D721Med (cell line): ENCODE data around the gene NIPAL1.
A peak's percentile ranks its signal among the peaks of the same experiment; 100 is the strongest.

Source experiments
- DNase-seq: peaks from one replicate; pipeline ENCODE4 v3.0.0; 2011; ENCODE audit warnings: low spot score; ENCODE audit not compliant: insufficient read length
- FAIRE-seq: peaks from 2 replicates; lab custom pipeline; 2011; peaks lifted over from hg19 to GRCh38; lab: Jason Lieb, UNC
- CTCF ChIP-seq: IDR thresholded peaks from 2 replicates; pipeline ENCODE4 v1.5.1; 2012; ENCODE audit warnings: mild to moderate bottlenecking, control low read depth; ENCODE audit not compliant: insufficient read depth; ENCODE audit errors: missing control alignments

The NIPAL1 gene

GRCh38 chr4:48015216-48015615, 1.4 kb upstream of the NIPAL1 start:
- DNase-seq (no peak), FAIRE-seq (no peak)
- TF ChIP-seq CTCF: no peak

GRCh38 chr4:48015678-48016077, 894 bp upstream of the NIPAL1 start:
- TF ChIP-seq CTCF: no peak
- DNase-seq (no peak), FAIRE-seq (no peak)

GRCh38 chr4:48017108-48017571, 568 bp downstream of the NIPAL1 start:
- FAIRE-seq: no peak
- no peak for TF ChIP-seq CTCF

GRCh38 chr4:48018112-48018511, 1.5 kb downstream of the NIPAL1 start:
- TF ChIP-seq CTCF: no peak
- peak; percentile 94 for FAIRE-seq

More at GRCh38 chr4:48017108-48017571, 568 bp downstream of the NIPAL1 start:
- no peak for DNase-seq

GRCh38 chr4:48021100-48021499, 4.5 kb downstream of the NIPAL1 start:
- no peak for DNase-seq
- no peak for TF ChIP-seq CTCF
- FAIRE-seq: no peak

More at GRCh38 chr4:48018112-48018511, 1.5 kb downstream of the NIPAL1 start:
- no peak for DNase-seq

- TF ChIP-seq CTCF: no peak
- no peak for FAIRE-seq
- no peak for DNase-seq
Measured at GRCh38 chr4:48022192-48022799, 5.7 kb downstream of the NIPAL1 start.

GRCh38 chr4:48024522-48024921, 8.0 kb downstream of the NIPAL1 start:
- DNase-seq: no peak
- TF ChIP-seq CTCF: no peak
- no peak for FAIRE-seq
